HG03457 (cell line): ENCODE results near the gene AXIN1.
"Not testable (repeated sequence)": the region's sequence is repeated elsewhere in the genome, so short reads cannot be mapped to it uniquely, and the experiment has no call there.

Source experiments
- ATAC-seq: cut with Tn5 transposase; IDR thresholded peaks from one replicate; pipeline ENCODE4 v1.9.1; 2021; ENCODE audit warnings: moderate number of reproducible peaks; ENCODE audit not compliant: unreplicated experiment

The AXIN1 gene

GRCh38 chr16:270381-271255 lies 81.9 kb downstream of the AXIN1 start:
- ATAC-seq, result no peak

- ATAC-seq, result no peak
These were observed 83.3 kb downstream of the AXIN1 start for GRCh38 chr16:269061-269796.

- ATAC-seq, result no peak
These were observed 84.1 kb downstream of the AXIN1 start for GRCh38 chr16:268141-269053.

GRCh38 chr16:267562-267961 lies 85.0 kb downstream of the AXIN1 start:
- not testable (repeated sequence) for ATAC-seq

- no peak for ATAC-seq
These were observed 86.0 kb downstream of the AXIN1 start for GRCh38 chr16:266258-267164.

- no peak for ATAC-seq
These were observed 86.8 kb downstream of the AXIN1 start for GRCh38 chr16:265711-266110.

GRCh38 chr16:265002-265529 lies 87.5 kb downstream of the AXIN1 start:
- ATAC-seq, result no peak

GRCh38 chr16:264440-264951 lies 88.0 kb downstream of the AXIN1 start:
- ATAC-seq, result no peak

- no peak for ATAC-seq
These were observed 88.6 kb downstream of the AXIN1 start for GRCh38 chr16:263944-264343.

GRCh38 chr16:263182-263774 lies 89.2 kb downstream of the AXIN1 start:
- ATAC-seq, result no peak

- ATAC-seq, result no peak
These were observed 90.3 kb downstream of the AXIN1 start for GRCh38 chr16:262121-262745.

GRCh38 chr16:261031-261691 lies 91.4 kb downstream of the AXIN1 start:
- ATAC-seq, result no peak

GRCh38 chr16:260326-260725 lies 92.2 kb downstream of the AXIN1 start:
- no peak for ATAC-seq

- ATAC-seq, result no peak
These were observed 92.7 kb downstream of the AXIN1 start for GRCh38 chr16:259814-260253.

GRCh38 chr16:259226-259625 lies 93.3 kb downstream of the AXIN1 start:
- no peak for ATAC-seq

- ATAC-seq, result not testable (repeated sequence)
These were observed 94.4 kb downstream of the AXIN1 start for GRCh38 chr16:258091-258490.

GRCh38 chr16:255183-255582 lies 97.3 kb downstream of the AXIN1 start:
- ATAC-seq, result no peak

GRCh38 chr16:254461-254860 lies 98.1 kb downstream of the AXIN1 start:
- no peak for ATAC-seq
